GM13977 (cell line): ENCODE data around the gene CRB3.
A peak's percentile ranks its signal among the peaks of the same experiment; 100 is the strongest.

Experiments used
- DNase-seq: peaks from one replicate; pipeline ENCODE4 v3.0.0; 2012; ENCODE audit warnings: low spot score
- CTCF ChIP-seq: IDR thresholded peaks from 2 replicates; pipeline ENCODE4 v1.5.1; 2012; ENCODE audit warnings: mild to moderate bottlenecking, control low read depth; ENCODE audit not compliant: insufficient read depth; ENCODE audit errors: extremely low read depth, missing control alignments
- in situ Hi-C: fragments of 300-500 bp; cut with MboI; formaldehyde crosslinking; loops from one replicate; pipeline ENCODE4 v1.12.0; 2022; ENCODE audit warnings: low sequenced_read_pairs, low pct_unique_long_range_greater_than_20kb, mixed read lengths, inconsistent platforms; ENCODE audit not compliant: unreplicated experiment

CRB3 gene

GRCh38 chr19:6464070-6464873, at the start of gene CRB3:
CRB3 (plus strand) TSS chr19:6464271; CDS start chr19:6464702, 431 bp downstream.
- no peak for TF ChIP-seq CTCF
- in situ Hi-C loops = no loop called here
- no peak for DNase-seq

GRCh38 chr19:6414793-6415590, 49.1 kb upstream of the CRB3 start:
- TF ChIP-seq CTCF = no peak
- in situ Hi-C loops = no loop called here
- peak; percentile 34 for DNase-seq

GRCh38 chr19:6415591-6416190, 48.4 kb upstream of the CRB3 start:
- no peak for TF ChIP-seq CTCF
- in situ Hi-C loops = no loop called here

DNA sequence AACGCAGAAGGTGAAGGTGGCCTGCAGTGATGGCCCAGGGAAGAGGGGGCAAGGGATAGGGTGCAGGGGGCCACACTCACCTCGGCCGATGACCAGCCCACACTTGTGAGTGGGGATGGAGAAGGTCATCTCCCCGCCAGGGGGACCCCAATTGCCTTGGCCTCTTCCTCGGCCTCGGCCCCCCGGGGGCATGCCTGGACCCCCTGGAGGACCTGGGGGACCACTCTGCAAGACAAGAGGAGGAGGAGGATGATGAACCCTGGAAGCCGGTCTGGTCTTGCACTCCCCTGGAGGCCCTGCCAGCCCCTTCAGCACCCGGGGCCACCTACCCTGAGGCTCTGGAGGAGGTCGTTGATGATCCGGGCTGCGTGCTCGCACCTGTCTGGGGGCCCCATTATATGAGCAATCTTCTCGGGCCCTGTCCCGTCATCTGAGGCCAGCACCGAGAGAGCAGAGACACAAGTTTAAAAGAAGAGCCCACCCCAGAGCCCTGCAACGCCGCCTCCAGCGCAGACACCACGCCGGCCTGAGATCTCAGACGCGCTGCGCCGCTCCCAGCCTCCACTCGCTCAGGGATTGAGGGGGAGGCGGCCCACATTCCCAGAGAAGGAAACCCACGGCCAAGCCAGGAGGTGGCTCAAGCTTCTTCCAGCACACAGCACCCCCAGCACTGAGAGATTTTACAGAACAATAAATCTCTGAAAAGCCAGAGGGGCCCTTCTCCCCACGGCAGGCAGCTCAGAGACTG, 47.2 kb upstream of the CRB3 start:
- in situ Hi-C loops = no loop called here
- DNase-seq = peak; percentile 13

More at GRCh38 chr19:6415591-6416190, 48.4 kb upstream of the CRB3 start:
- peak; percentile 26 for DNase-seq

DNA sequence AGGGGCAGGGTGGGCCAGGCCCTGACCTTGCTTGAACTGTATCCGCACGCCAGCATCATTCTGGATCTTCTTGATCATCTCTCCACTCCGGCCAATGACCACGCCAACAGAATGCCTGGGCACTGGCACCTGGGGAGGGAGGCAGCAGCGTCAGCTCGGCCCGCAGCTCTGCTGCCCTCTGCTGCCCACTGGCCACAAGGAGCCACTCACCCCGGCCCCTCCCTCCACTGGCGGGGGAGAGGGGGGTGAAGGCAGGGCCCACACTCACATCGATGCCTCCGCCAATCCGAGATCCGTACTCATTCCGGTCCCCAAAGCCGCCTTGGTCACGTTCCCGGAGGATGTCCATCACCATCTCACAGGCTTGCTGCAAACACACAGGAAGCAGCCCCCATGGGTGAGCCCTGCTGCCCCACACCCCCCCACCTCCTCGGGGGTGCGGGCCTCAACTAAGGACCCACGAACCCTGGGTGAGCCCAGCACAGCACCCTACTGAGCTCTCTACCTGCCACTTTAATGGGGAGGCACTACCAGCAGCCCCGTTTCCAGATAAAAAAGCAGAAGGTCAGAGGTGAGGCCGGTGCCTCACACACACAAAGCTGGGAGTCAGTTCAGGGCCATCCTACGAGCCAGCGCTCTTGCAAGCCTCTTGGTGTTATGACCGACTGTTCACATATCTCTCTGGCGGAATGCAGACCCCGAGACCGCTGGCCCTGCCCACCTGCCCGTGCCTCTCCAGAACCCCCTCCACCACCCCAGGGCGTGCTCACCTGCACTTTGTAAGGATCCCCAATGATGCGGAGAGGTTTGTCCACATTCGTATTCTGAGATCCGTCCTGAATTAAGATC, 46.1 kb upstream of the CRB3 start:
- in situ Hi-C loops = no loop called here
- TF ChIP-seq CTCF = peak; percentile 24
- DNase-seq = no peak

More for the DNA sequence above, 47.2 kb upstream of the CRB3 start:
- no peak for TF ChIP-seq CTCF
